Uterus (tissue), 4 donors: Measurements from ENCODE around the gene AQR. TPM values are rescaled to one million over a fixed set of nuclear protein-coding genes. Genes with fewer than 3 reads are reported as not detected.

Experiments
- DNase-seq, 2 donors: peaks; one replicate each; pipeline ENCODE4 v3.0.0-alpha.2; 2019 to 2020
- H3K27ac ChIP-seq, 2 donors: fragments of 200-600 bp; sonication (generic); 1 replicate in 1 of 2; 2 replicates in 1 of 2; pipeline ENCODE4 v1.5.1; 2016 to 2018
- H3K27me3 ChIP-seq, 2 donors: fragments of 200-600 bp; sonication (generic); one replicate each; pipeline ENCODE4 v1.5.1; 2018 to 2019; ENCODE audit warnings: control low read depth in 1 of 2
- H3K36me3 ChIP-seq, 2 donors: fragments of 200-600 bp; sonication (generic); one replicate each; pipeline ENCODE4 v1.5.1; 2019; ENCODE audit warnings: control low read depth in 1 of 2
- H3K4me1 ChIP-seq, 2 donors: fragments of 200-600 bp; sonication (generic); one replicate each; pipeline ENCODE4 v1.5.1; 2018 to 2019; ENCODE audit warnings: control low read depth in 1 of 2
- H3K4me3 ChIP-seq, 2 donors: fragments of 200-600 bp; sonication (generic); 1 replicate in 1 of 2; 2 replicates in 1 of 2; pipeline ENCODE4 v1.5.1; 2018 to 2019; ENCODE audit warnings: mild to moderate bottlenecking in 1 of 2
- H3K9me3 ChIP-seq, 2 donors: fragments of 200-600 bp; sonication (generic); one replicate each; pipeline ENCODE4 v1.5.1; 2019; ENCODE audit warnings: control low read depth in 1 of 2
- CTCF ChIP-seq, 4 experiments: fragments of 200-600 bp in 2 of 4; fragments of 450-650 bp in 2 of 4; sonication (generic) in 2 of 4; IDR thresholded peaks; one replicate each; pipeline ENCODE4 v1.5.1; 2016 to 2019; ENCODE audit warnings: antibody characterized with exemption in 4 of 4, mild to moderate bottlenecking in 2 of 4, moderate library complexity in 1 of 4
- POLR2A ChIP-seq, 2 donors: fragments of 450-650 bp; IDR thresholded peaks; one replicate each; pipeline ENCODE4 v1.6.1; 2016; ENCODE audit warnings: antibody characterized with exemption in 2 of 2, mild to moderate bottlenecking in 1 of 2, moderate library complexity in 1 of 2
- intact Hi-C: fragments of 100-400 bp; cut with DNase I; formaldehyde crosslinking; loops from one replicate; pipeline ENCODE4 v1.15.1; 2023; ENCODE audit warnings: low total_unique reads
- total RNA-seq, 4 donors: library from RNA; depleted of rRNA in 3 of 4; stranded (reverse); fragments of >200 nt in 3 of 4; gene quantifications; one replicate each; pipeline versions ENCODE4 v1.1.0 to v1.2.4, GENCODE V29; 2014 to 2023
- donor health status: DM: yes; HTN: yes; CAD: no.

Gene AQR
- total RNA-seq, 4 donors from 2014 or later, result 13.1 to 52.7 (median 33.3) TPM

GRCh38 chr15:34853001-34853758, 116.4 kb downstream of the AQR start:
- Histone ChIP-seq H3K4me3 (no peak overlapping the region), H3K27me3 (no peaks in the 10 kb centered on the region), H3K4me1 (peaks cover 0 to 9% of the 10 kb centered on the region in 2 donors), H3K36me3 (no peaks in the 10 kb centered on the region), H3K9me3 (no peaks in the 10 kb centered on the region), H3K27ac (peak overlapping the region in 1 of 2 donors; percentile 15)
- TF ChIP-seq POLR2A (IDR thresholded peaks at IDR 0.05) (no peak), CTCF (IDR thresholded peaks at IDR 0.05) (no peak)
- intact Hi-C loops, result no loop called here
- DNase-seq, result no peak

- Histone ChIP-seq H3K4me3 (no peak overlapping the region), H3K27ac (no peak overlapping the region), H3K9me3 (no peaks in the 10 kb centered on the region), H3K36me3 (no peaks in the 10 kb centered on the region), H3K27me3 (no peaks in the 10 kb centered on the region), H3K4me1 (peaks cover 0 to 9% of the 10 kb centered on the region in 2 donors)
- TF ChIP-seq CTCF (IDR thresholded peaks at IDR 0.05), result no peak
- no peak for TF ChIP-seq POLR2A (IDR thresholded peaks at IDR 0.05)
- intact Hi-C loops, result no loop called here
- no peak for DNase-seq
Measured at GRCh38 chr15:34851751-34852150, 117.8 kb downstream of the AQR start.

- no peak overlapping the region for H3K27ac ChIP-seq
- no peak for TF ChIP-seq POLR2A (IDR thresholded peaks at IDR 0.05)
- TF ChIP-seq CTCF (IDR thresholded peaks at IDR 0.05), result no peak
- H3K36me3 ChIP-seq, result no peaks in the 10 kb centered on the region
- no peak for DNase-seq
- no peak overlapping the region for H3K4me3 ChIP-seq
- intact Hi-C loops, result no loop called here
- H3K4me1 ChIP-seq, result peaks cover 0 to 9% of the 10 kb centered on the region in 2 donors
- H3K27me3 ChIP-seq, result no peaks in the 10 kb centered on the region
- H3K9me3 ChIP-seq, result no peaks in the 10 kb centered on the region
Measured at GRCh38 chr15:34851007-34851406, 118.5 kb downstream of the AQR start.

GRCh38 chr15:34850121-34850520, 119.4 kb downstream of the AQR start:
- no peak overlapping the region for H3K4me3 ChIP-seq
- no peak overlapping the region for H3K27ac ChIP-seq
- H3K4me1 ChIP-seq, result peaks cover 0 to 5% of the 10 kb centered on the region in 2 donors
- no peaks in the 10 kb centered on the region for H3K9me3 ChIP-seq
- no peak for TF ChIP-seq POLR2A (IDR thresholded peaks at IDR 0.05)
- no peaks in the 10 kb centered on the region for H3K27me3 ChIP-seq
- intact Hi-C loops, result no loop called here
- peak in 1 of 2 donors; percentile 18 for DNase-seq
- H3K36me3 ChIP-seq, result no peaks in the 10 kb centered on the region

GRCh38 chr15:34849364-34849959, 120.1 kb downstream of the AQR start:
- Histone ChIP-seq H3K36me3 (no peaks in the 10 kb centered on the region), H3K27ac (no peak overlapping the region), H3K27me3 (no peaks in the 10 kb centered on the region), H3K4me1 (peaks cover 0 to 5% of the 10 kb centered on the region in 2 donors), H3K4me3 (no peak overlapping the region), H3K9me3 (no peaks in the 10 kb centered on the region)
- intact Hi-C loops, result no loop called here
- no peak for DNase-seq
- no peak for TF ChIP-seq CTCF (IDR thresholded peaks at IDR 0.05)
